Fibroblast of skin of back (primary cell): Measurements from ENCODE around the gene KRTAP9-7.

ENCODE experiments used
- DNase-seq: peaks from one replicate; pipeline ENCODE4 v3.0.0-alpha.2; 2013

KRTAP9-7 gene

DNA sequence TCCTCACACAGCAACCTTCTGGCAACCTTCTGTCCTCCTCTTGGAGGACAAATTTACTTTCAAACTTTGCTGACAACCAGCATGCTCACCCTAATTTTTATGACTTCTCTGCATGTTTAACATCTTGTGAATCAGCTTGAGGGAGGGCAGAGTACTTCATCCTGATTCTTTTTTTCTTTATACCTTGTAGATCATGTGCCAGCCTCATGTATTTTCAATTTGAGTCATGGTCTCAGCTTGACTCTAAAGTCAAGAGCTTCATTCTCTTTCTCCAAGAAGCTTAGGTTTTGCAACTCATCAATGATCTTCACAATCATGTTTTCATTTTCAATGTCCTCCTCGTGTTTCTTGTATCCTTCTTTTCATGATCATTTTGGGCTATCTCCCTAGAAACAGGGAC is 3.6 kb upstream of the KRTAP9-7 start:
- no peak for DNase-seq

DNA sequence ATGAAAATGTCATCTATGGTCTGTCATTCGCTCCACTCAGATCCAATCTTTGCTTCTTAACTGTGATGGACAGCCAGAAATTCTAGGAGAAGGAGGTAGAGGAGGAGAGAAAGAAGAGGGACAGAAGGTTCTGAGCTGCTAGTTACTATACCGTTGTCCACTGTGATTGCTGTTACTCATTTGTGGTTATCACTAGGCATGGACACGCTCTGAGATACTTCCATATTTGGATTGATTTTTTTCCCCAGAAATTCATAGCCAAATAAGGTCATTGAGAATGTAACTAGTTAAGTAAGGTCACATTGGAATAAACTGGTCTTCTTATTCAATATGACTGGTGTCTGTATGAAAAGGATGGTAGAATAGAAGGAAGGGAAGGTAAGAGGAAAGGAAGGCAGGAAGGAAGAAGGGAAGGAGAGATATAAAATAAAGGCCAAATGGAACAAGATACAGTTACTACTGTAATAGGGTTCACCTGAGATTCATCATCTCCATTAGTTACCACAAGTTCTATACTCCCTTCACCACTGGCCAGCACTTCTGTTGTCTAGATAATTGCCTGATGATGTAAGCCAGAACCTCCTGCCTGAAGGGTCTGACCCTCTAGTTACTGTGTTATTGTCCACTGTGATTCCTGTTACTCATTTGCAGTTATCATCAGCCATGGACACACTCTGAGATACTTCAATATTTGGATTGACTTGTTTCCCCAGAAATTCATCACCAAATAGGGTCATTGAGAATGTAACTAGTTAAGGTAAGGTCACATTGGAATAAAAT is 2.9 kb downstream of the KRTAP9-7 start:
- DNase-seq: peak; percentile 49

DNA sequence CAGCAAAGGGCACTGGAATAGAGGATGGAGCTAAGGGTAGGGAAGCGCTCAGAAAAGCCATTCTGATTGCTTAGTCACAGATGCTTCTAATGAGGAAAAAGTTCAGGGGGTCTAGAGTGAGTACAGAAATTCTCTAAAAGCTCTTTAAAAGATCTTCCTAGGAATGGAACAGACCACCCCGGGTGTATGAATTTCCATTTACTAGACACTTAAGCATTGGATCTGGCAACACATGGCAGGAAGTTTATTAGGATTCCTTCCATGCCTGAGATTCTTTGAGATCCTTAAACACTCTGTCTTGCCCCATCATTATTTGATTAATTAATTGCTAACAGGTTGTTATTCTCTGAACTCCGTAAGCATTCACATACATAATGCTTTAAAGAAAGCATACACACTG is 8.5 kb downstream of the KRTAP9-7 start:
- DNase-seq: peak; percentile 83

DNA sequence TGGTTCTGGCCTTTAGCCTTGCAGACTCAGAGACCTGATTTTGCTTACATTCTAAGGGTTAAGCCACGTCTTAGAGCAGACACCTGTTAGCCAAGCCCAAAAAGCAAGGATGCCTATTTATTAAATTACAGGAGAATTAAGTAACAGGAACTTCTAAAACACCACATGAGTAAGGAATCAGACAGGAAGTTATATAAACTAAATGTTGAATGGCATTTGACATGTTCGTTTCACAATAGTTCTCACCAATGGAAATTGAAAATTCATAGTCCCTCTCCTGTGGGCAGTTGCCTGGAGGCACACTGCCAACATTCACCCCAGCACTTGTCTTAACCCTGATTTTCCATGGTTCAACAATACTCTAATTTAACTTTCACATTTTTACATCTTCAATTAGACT is 9.0 kb downstream of the KRTAP9-7 start:
- DNase-seq: no peak

DNA sequence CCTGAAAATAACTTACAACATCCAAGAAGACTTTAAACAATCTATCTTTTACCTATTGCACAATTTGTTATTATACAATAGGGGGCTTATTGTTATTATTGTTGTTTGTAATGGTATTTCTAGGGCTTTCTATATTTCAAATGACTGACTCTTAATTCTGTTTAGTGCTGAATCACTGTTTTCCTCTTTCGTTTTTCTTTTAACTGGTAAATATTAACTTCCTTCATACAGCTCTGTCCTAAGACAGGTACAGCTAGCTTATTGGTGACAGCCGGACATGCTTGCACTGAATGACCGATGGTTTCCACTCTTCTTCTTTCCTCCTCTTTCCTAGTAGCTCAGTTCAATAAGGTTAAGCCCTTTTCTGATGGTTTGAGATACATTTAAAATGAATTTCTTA is 11.6 kb downstream of the KRTAP9-7 start:
- no peak for DNase-seq

DNA sequence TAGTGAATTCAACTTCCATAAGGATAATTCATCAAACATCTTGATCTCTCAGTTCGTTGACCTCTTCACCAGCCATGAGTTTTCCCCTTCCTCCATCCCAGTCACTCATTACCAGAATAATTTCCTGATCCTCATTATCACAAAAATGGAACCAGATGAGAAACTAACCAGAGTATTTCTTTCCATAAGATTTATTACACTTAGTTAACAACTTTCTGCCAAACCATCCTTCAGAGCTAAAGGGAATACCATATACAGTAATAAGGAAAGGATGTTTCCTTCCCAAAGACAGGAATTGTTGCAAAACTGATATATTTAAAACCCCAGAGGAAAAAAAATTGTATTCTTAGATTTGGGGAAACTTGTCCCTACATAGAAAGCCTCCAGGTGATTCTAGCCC is 18.5 kb downstream of the KRTAP9-7 start:
- DNase-seq: no peak

DNA sequence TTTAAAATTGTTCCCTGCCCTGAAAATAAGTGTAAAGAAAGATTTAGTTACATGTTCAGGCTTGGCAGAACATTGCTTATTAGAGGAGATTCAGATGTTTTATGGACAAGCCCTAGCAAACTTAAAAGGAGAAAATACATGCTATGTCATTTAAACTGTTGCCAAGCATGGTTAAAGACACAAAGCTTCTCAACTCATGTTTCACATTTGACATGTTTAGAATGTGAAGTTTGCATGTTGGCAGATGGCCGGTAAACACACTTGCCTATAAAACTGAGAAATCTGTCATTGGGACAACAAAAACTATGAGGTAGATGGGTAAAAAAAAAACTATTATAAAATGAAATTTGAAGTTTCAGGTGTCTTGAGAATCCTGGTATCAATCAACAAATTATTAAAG is 21.3 kb downstream of the KRTAP9-7 start:
- no peak for DNase-seq

DNA sequence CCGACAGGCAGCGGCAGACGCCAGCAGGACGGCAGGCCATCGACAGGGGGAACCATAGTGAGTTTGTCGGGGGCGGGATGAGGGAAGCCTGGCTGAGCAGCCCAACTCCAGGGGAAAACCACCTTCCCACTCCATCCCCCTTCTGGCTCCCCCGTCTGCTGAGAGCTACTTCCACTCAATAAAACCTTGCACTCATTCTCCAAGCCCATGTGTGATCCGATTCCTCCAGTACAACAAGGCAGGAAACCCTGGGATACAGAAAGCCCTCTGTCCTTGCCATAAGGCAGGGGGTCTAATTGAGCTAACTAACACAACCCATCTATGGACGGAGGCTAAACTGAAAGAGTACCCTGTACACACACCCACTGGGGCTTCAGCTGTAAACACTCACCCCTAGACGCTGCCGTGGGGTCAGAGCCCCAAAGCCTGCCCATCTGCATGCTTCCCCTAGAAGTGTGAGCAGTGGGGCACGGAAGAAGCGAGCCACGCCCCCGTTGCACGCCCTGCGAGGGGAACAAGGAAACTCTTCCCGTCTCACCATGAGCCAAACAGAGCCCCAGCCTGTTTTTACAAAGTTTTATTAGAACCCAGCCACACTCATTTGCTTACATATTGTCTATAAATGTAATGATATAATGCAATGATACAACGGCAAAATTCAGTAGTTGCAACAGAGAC is 23.1 kb downstream of the KRTAP9-7 start:
- no peak for DNase-seq

DNA sequence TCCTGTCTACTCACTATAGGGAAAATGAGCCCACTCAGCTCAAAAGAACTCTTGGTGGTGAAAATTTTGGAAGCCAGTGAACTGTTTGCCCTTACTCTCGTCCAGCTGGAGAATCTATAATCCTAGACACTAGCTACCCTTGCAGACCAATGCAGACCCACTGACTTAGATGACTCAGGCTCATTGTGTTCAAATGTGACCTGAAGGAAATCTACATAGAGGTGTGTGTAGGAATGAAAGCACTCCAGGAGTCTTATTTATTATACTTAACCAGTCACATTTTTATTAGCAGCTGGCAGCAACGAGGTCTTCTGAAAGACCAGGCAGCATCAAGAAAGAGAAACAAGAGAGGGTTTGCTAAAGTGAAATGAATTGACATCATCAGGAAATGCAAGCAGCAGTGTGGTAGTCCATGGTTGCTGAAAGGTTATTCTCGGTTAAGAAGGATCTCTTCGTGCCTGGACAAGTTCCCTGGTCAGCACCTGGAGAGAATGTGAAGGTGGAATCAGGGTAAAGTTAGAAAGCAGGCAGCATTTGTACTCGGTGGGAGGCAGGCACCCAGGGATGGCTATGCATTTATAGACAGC is 25.8 kb downstream of the KRTAP9-7 start:
- no peak for DNase-seq

DNA sequence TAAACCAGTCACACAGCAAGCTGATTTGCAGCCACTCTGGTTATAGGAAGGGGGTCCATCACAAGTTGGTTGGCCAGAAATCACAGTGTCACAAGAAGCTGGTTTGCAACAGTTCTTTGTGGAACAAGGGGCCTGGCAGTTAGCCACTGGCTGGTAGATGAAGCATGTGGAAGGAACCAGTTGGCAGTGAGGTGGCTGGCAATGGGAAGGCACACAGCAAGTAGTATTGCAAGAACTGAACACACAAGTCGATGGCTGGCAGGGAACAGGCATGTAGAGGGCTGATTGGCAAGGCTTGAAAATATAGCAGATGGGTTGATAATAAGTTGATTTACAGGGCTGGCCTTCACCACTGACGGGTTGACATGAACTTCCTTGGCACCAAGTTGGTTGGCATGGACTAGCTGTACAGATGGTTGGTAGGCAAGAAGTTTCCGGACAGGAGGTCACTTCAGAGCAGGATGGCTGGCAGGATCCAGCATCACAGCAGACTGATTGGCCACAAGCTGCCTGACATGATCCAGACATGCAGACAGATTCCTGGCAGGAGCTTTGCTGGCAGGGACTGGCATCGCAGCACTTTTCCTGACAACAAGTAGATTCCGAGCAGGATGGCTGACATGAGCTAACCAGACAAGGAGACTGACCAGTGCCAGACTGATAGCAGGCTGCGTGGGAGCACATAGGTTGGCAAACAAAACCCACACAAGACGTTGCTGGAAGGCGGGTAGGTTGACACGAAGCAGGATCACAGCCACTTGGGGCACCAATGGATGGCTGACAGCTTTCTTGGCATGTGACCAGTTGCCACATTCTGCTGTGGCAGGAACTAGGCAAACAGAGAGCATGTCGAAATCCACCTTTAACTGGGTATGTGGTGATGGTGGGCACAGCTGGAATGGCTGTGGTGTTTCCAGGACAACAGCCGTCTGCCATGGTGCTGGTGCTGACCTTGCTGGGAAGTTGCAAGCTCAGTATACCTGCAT is 26.7 kb downstream of the KRTAP9-7 start, which contains the start of gene KRTAP29-1:
Gene KRTAP29-1, minus strand, starts transcription at position 936 of the 986 bp plus-strand sequence. Its CDS starts 0 bp downstream, at position 936.
- DNase-seq: no peak

DNA sequence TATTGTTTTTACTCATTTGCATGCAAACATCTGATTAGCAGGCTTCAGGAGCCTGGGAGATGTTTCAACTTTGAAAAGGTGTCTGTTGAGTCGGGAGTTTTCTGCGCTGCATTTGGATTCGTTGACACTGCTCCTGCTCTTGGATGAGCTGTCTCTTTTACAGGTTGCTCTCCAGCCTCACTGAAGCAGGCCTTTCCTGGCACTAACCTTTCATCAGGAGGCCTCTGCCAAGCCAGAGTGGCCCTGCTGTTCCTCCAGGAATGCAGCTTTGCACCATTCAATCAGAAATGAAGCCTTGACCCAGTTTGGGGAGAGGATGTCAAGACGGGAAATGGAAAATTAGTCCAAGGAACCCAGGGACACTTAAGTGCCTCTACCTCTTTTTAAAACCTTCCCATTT is 27.5 kb downstream of the KRTAP9-7 start:
- no peak for DNase-seq

DNA sequence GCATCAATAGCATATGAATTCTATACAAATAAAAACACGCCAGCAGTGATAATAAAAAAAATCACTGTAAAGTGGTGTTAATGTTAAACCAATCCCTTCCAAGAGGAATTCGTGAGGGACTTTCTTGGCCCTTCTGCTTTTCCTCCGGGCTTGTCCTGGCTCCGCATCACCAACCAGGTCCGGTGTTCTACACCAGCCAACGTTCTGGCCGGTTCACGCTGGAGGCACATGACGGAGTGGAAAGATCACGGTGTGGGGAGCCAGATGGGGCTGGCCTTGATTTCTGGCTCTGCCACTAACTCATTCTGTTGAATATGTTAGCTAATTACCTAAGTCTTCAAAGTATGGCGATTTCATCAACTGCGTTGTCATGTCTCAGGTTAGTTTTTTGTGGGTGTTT is 28.6 kb downstream of the KRTAP9-7 start:
- no peak for DNase-seq

DNA sequence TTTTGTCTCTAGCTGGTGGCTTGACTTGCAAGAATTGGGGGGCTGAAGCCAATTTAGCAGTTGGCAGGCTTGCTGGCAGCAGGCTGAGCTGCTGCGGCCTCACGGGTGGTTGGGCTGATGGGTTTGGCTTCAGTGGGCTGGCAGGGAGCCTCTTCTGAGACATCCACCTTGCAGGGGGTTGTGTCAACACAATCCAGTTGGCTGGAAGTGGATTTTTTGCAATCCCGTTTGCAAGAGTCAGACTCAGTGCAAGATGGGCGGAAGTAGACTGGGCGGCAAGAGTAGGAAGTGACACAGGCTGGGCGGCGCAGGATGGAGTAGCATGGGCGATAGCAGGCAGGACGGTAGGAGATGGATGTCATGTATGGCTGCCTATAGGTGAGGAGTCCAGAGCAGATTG is 32.1 kb downstream of the KRTAP9-7 start:
- peak; percentile 90 for DNase-seq

DNA sequence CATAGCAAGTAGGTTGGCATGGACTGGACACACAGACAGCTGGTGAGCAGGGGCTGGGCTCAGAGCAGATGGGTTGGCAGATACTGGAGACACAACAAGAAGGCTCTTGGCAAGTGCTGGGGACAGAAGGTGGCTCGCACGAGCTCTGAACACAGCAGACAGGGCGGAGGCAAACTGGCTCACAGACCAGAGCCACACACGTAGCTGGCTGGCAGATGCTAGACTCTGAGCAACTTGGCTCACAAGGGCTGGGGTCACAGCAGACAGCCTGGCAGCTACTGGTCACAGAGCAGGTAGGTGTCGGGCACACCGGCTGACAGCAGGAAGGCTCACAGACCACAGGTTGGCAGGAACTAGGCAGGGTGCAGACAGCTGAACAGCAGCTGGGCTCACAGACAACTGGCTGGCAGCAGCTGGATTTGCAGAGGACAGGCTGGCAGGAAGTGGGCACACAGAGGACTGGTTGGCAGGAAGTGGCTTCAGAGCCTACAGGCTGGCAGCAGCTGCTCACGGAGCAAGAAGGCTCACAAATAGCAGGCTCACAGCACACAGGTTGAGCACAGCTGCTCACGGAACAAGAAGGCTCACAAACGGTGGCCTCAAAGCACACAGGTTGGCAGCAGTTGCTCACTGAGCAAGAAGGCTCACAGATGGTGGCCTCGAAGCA is 32.9 kb downstream of the KRTAP9-7 start:
- DNase-seq: no peak

DNA sequence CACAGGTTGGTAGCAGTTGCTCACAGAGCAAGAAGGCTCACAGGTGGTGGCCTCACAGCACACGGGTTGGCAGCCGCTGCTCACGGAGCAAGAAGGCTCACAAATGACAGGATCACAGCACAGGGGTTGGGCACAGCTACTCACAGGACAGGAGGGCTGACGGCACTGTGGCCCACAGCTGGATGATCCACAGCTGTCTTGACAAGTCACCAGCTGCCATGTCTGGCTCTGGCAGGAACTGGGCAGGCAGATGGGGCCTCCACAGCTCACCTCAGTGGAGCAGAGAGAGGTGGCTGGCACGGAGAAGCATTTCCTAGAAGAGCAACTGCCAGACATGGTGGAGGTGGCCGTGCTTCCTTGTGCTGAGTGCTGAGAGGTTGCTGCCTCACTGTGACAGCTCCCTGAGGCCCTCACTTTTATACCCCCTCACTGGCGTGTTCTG is 33.4 kb downstream of the KRTAP9-7 start, which contains the start of gene KRTAP16-1:
Gene KRTAP16-1, minus strand, starts transcription at position 392 of the 442 bp plus-strand sequence. Its CDS starts 56 bp downstream, at position 336.
- DNase-seq: no peak

DNA sequence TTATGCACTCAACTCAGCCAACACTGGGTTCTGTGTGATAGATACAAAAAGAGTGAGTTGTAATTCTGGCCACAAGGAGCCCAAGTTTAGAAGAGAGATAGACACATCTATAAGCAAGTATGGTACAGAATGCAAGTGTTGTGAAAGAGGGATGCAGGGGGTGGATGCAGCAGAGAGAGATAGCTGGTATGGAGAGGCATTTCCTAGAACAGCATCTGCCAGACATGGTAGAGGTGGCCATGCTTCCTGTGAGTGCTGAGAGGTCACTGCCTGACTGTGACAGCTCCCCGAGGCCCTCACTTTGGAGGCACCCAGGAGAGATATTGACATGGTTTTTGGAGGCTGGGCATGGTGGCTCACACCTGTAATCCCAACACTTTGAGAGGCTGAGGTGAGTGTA is 35.6 kb downstream of the KRTAP9-7 start:
- DNase-seq: no peak

DNA sequence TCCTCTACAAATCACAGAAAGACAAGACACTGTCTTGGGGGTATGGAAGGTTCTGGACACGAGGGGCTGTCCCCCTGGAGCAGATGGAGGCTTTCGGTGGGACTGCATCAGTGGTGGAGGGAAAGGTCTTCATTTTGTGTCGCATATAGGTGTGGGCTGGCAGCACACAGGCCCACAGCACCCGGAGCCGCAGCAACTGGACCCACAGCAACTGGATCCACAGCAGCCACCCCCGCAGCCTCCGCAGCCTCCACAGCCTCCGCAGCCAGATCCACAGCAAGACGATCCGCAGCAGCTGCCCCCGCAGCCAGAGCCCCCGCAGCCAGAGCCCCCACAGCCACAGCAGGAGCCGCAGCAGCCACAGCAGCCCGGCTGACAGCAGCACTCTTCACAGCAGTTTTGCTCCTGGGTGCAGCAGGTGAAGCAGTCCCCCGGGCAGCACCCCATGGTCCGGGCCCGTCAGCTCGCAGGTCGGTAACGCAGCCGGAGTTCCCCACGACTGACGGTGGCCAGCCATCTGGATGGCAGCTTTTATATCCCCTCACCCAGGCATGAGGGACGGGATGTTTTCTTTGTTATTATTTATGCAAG is 39.8 kb downstream of the KRTAP9-7 start, which contains the start of gene KRTAP17-1:
Gene KRTAP17-1, minus strand, starts transcription at position 507 of the 591 bp plus-strand sequence. Its CDS starts 60 bp downstream, at position 447.
- no peak for DNase-seq

DNA sequence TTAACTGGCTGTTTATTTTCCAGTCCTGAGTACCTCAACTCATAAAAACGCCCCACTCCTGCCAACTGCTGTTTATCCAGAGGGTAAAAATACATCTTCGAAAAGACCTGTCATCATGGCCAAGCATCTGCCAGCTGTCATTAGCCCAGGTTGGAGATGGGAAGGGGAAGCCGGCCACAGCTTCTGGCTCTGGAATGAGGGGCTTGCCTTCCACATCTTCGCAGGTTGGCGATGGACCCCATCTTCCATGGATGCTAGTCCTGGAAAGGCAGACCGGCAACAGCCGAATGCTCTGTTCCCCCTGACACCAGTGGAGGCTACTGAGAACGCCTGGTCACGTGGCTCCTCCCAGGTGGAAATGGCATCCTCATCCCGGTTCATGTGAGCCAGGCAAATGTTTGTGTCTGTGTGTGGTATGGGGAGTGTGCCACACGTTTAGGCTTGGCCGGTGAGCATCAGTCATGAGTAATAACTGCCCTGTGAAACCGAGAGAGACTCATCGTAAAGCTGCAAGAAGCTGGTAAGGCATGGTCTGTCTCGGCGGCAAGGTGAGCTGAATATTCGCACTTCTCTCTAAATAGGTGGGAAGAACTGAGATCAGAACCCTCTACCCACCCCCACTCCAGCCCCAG is 40.4 kb downstream of the KRTAP9-7 start:
- no peak for DNase-seq

DNA sequence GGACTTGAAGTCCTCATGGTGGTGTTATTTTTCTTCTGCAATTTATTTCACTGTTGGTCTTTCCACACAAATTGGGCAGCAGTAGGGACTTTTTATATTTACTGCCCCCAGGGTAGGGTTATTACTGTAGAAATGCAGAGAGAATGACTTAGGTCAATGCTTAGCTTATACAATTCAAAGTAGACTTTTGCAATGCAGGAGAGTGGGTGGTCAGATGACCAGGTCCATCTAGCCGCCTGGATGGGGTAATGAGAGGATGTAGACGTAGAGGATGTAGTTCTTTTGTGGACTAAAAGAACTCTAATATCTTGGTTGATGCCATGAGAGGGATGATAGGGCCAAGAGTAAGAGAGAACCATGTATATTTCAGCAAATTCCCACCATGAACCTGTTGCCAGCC is 42.7 kb downstream of the KRTAP9-7 start:
- no peak for DNase-seq

DNA sequence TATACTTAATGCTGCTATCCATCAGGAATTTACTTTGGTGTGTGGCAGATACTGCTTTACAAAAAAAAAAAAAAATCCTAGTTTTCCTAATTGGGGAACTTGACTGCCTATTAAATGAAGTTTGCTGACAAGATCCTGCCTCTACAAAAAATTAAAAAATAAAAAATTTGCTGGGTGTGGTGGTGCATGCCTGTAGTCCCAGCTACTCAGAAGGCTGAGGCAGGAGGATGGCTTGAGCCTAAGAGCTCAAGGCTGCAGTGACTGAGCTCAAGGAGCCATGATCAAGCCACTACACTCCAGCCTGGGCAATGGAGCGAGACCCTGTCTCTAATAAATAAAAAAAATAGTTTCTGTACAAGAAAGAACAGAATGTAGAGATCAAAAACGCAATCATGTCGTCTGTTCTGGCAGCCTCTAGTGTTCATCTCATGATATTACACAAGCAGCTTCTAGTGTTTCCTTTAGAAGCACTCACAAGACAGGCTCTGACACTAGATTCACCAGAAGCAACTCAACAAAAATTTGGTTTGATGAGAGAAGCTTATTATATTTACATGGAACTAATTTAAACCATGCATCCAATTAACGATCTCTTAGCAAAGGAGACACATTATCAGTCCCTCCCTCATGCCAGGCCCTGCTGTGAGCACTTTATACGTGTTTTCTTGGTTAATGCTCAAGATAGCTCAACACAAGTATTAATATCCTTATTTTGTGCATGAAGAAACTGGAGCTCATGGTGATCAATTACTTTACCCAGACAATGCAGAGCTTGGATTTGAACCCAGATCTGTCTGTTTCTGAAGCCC is 46.8 kb downstream of the KRTAP9-7 start:
- DNase-seq: peak; percentile 70
